ENCODE measurements around the gene ANKRD55.

GRCh38 chr5:56229111-56229510 lies 4.0 kb downstream of the ANKRD55 start:
- TF ChIP-seq CTCF (IDR thresholded peaks at IDR 0.05; ENCODE audit: insufficient read depth, low read depth, low read length) (no peak), EZH2 (IDR thresholded peaks at IDR 0.05; ENCODE audit: insufficient read depth, low read length) (no peak)
